ENCODE measurements around the gene CASP14. TPM values are rescaled to one million over a fixed set of nuclear protein-coding genes. Genes with fewer than 3 reads are reported as not detected.

CASP14 gene
- total and polyA plus RNA-seq, 2 of the 8 experiments (the other 6 are each of a cell fraction or from before 2014, with no cell fraction given) = not detected

GRCh38 chr19:15042826-15043225 is 6.5 kb upstream of the CASP14 start:
- POLR2A ChIA-PET (ENCODE audit: partially characterized antibody) = no interaction called here
- H2BK20ac ChIP-seq (ENCODE audit: low read length) = no peak overlapping the region
- no peaks in the 10 kb centered on the region for H3K79me1 ChIP-seq (ENCODE audit: low read depth, low read length)
- no peak overlapping the region for H2BK5ac ChIP-seq (ENCODE audit: low read depth, low read length)
- CTCF ChIA-PET (ENCODE audit: partially characterized antibody) = no interaction called here
- H4K91ac ChIP-seq (replicated peaks; ENCODE audit: insufficient read length, low read length) = no peak overlapping the region
- H2BK15ac ChIP-seq (ENCODE audit: low read length) = no peak overlapping the region
- no peaks in the 10 kb centered on the region for H3K4me1 ChIP-seq (replicated peaks in 1 of 4; ENCODE audit: control insufficient read depth in 3 of 4, insufficient read depth in 4 of 4, low read length in 3 of 4)
- no peak overlapping the region for H2AFZ ChIP-seq (ENCODE audit: low read length)
- H3K9ac ChIP-seq (replicated peaks in 1 of 4; ENCODE audit: extremely low read depth in 1 of 4, low read depth in 3 of 4, low read length in 3 of 4) = no peak overlapping the region
- no peaks in the 10 kb centered on the region for H3K79me2 ChIP-seq (ENCODE audit: control insufficient read depth in 1 of 2, insufficient read depth in 2 of 2, low read length in 2 of 2)
- WGBS, 2 experiments (ENCODE audit: extremely low coverage in 1 of 2, insufficient coverage in 1 of 2, insufficient read length in 1 of 2, insufficient replicate concordance in 2 of 2, low coverage in 1 of 2, low lambda C conversion rate in 2 of 2, missing lambda C conversion rate in 1 of 2) = 84% methylated on average over 2 of the region's 2 CpGs; no CpG with 5 or more reads in 1 of the 2 experiments
- no peak overlapping the region for H3K14ac ChIP-seq (ENCODE audit: insufficient read length)
- peaks cover 35% of the 10 kb centered on the region in 2 experiments; a peak in 3 of 4 replicates for H3K9me3 ChIP-seq (ENCODE audit: insufficient read depth in 2 of 2, low read depth in 1 of 2, low read length in 1 of 2)
- H4K8ac ChIP-seq (ENCODE audit: extremely low read depth, insufficient read depth, low read length) = no peak overlapping the region
- H3K36me3 ChIP-seq (ENCODE audit: control insufficient read depth in 2 of 4, insufficient read depth in 4 of 4, low read length in 3 of 4) = no peaks in the 10 kb centered on the region
- no peak overlapping the region for H3K18ac ChIP-seq (ENCODE audit: extremely low read depth, low read length)
- H3K4ac ChIP-seq (replicated peaks; ENCODE audit: insufficient read length, low read depth, low read length) = no peak overlapping the region
- no peak overlapping the region for H4K5ac ChIP-seq (ENCODE audit: insufficient read length, low read depth, low read length)
- H3K4me3 ChIP-seq (ENCODE audit: extremely low read depth in 1 of 4, insufficient read depth in 2 of 4, low read depth in 3 of 4, low read length in 4 of 4) = no peak overlapping the region
- no peak overlapping the region for H3K56ac ChIP-seq (replicated peaks; ENCODE audit: insufficient read length, low read depth, low read length)
- H2AK5ac ChIP-seq (ENCODE audit: low read depth, low read length) = no peak overlapping the region
- no peak overlapping the region for H2BK12ac ChIP-seq (ENCODE audit: low read depth, low read length)
- H3K4me2 ChIP-seq (ENCODE audit: insufficient read depth in 1 of 2, low read depth in 2 of 2, low read length in 2 of 2) = no peak overlapping the region
- H3K23me2 ChIP-seq (ENCODE audit: low read depth, low read length) = peaks cover 4% of the 10 kb centered on the region; the same call in 1 of the 2 replicates
- no peaks in the 10 kb centered on the region for H3K27me3 ChIP-seq (replicated peaks in 1 of 4; ENCODE audit: control insufficient read depth in 3 of 4, extremely low read depth in 1 of 4, insufficient read depth in 3 of 4, low read length in 3 of 4)
- H2BK120ac ChIP-seq (replicated peaks; ENCODE audit: low read depth, low read length) = no peak overlapping the region
- H3K27ac ChIP-seq (ENCODE audit: low read depth, low read length) = no peak overlapping the region
- FAIRE-seq (no peak), DNase-seq (ENCODE audit: low read depth in 1 of 2, low spot score in 2 of 2) (no peak)
- no peaks in the 10 kb centered on the region for H4K20me1 ChIP-seq (replicated peaks in 1 of 2; ENCODE audit: control insufficient read depth in 1 of 2, insufficient read depth in 2 of 2, low read length in 2 of 2)
- no peak overlapping the region for H3K23ac ChIP-seq (ENCODE audit: insufficient read length)
- no peak for TF ChIP-seq ASH2L (IDR thresholded peaks at IDR 0.05; ENCODE audit: low read length)
- no peak for TF ChIP-seq PHF8 (conservative IDR thresholded peaks at IDR 0.05; ENCODE audit: low read depth, low read length)
